HG03025 (cell line): ENCODE measurements around the gene SPEN.
"Not testable (repeated sequence)": the region's sequence is repeated elsewhere in the genome, so short reads cannot be mapped to it uniquely, and the experiment has no call there.

Experiments used
- ATAC-seq: cut with Tn5 transposase; IDR thresholded peaks from one replicate; pipeline ENCODE4 v1.9.1; 2021; ENCODE audit warnings: mild to moderate bottlenecking, moderate library complexity; ENCODE audit not compliant: unreplicated experiment, low FRiP score

The SPEN gene

GRCh38 chr1:15833842-15834405, 13.6 kb upstream of the SPEN start:
- no peak for ATAC-seq

- ATAC-seq, result peak; percentile 42
Measured at GRCh38 chr1:15834406-15835204, 12.9 kb upstream of the SPEN start.

- ATAC-seq, result peak; percentile 6
Measured at GRCh38 chr1:15835205-15835740, 12.2 kb upstream of the SPEN start.

- peak; percentile 37 for ATAC-seq
Measured at GRCh38 chr1:15835741-15836510, 11.6 kb upstream of the SPEN start.

- ATAC-seq, result not testable (repeated sequence)
Measured at GRCh38 chr1:15836511-15836771, 11.1 kb upstream of the SPEN start.

GRCh38 chr1:15836772-15837669, 10.5 kb upstream of the SPEN start:
- ATAC-seq, result no peak

GRCh38 chr1:15837931-15838330, 9.6 kb upstream of the SPEN start:
- ATAC-seq, result no peak

- no peak for ATAC-seq
Measured at GRCh38 chr1:15838721-15839120, 8.8 kb upstream of the SPEN start.

- no peak for ATAC-seq
Measured at GRCh38 chr1:15843826-15844572, 3.5 kb upstream of the SPEN start.

GRCh38 chr1:15846056-15846455, 1.5 kb upstream of the SPEN start:
- not testable (repeated sequence) for ATAC-seq

GRCh38 chr1:15847893-15848142, 311 bp downstream of the SPEN start:
- ATAC-seq, result no peak

- peak; percentile 21 for ATAC-seq
Measured at GRCh38 chr1:15848143-15848928, 829 bp downstream of the SPEN start.

- no peak for ATAC-seq
Measured at GRCh38 chr1:15848929-15849774, 1.6 kb downstream of the SPEN start.

GRCh38 chr1:15849775-15850324, 2.3 kb downstream of the SPEN start:
- ATAC-seq, result no peak

- ATAC-seq, result no peak
Measured at GRCh38 chr1:15850471-15851001, 3.0 kb downstream of the SPEN start.

- no peak for ATAC-seq
Measured at GRCh38 chr1:15851210-15852035, 3.9 kb downstream of the SPEN start.
